ENCODE data around the gene CDK4.
A peak's percentile ranks its signal among the peaks of the same experiment; 100 is the strongest.

Gene CDK4

GRCh38 chr12:57772429-57773322, 20.6 kb upstream of the CDK4 start, which contains the start of gene EEF1AKMT3:
EEF1AKMT3 (plus strand) TSS chr12:57772614; CDS start chr12:57772725, 111 bp downstream.
- Histone ChIP-seq H4K91ac (ENCODE audit: low read depth, low read length) (peak within 1 kb of the TSS; percentile 82), H4K12ac (ENCODE audit: low read depth, low read length) (peak within 1 kb of the TSS; percentile 95), H3K27ac (ENCODE audit: low read depth, low read length) (peak within 1 kb of the TSS; percentile 59), H3K14ac (ENCODE audit: low read length) (peak within 1 kb of the TSS; percentile 91), H3K36me3 (ENCODE audit: control insufficient read depth in 1 of 2, insufficient read depth in 2 of 2, low read length in 2 of 2) (peaks cover 12 to 13% of the 10 kb centered on the region in 2 experiments), H3K27me3 (ENCODE audit: insufficient read depth, low read length) (no peaks in the 10 kb centered on the region), H2AK5ac (ENCODE audit: low read length) (no peak within 1 kb of the TSS), H3K9ac (ENCODE audit: low read length) (peak within 1 kb of the TSS; percentile 88), H3K4me1 (ENCODE audit: control insufficient read depth in 1 of 2, insufficient read depth in 2 of 2, low read length in 2 of 2) (peaks cover 2 to 8% of the 10 kb centered on the region in 2 experiments), H2BK5ac (ENCODE audit: low read depth, low read length, poor library complexity) (peak within 1 kb of the TSS; percentile 58), H2AFZ (ENCODE audit: insufficient read depth, low read length, poor library complexity) (peak within 1 kb of the TSS; percentile 84), H2BK120ac (ENCODE audit: insufficient read depth, low read length, poor library complexity) (peak within 1 kb of the TSS; percentile 84), H3K79me2 (ENCODE audit: control insufficient read depth, insufficient read depth, low read length, poor library complexity) (peaks cover 7% of the 10 kb centered on the region), H3K9me3 (ENCODE audit: insufficient read depth, low read depth, low read length) (no peaks in the 10 kb centered on the region), H3K23ac (ENCODE audit: low read length) (no peak within 1 kb of the TSS), H3K18ac (ENCODE audit: low read length) (peak within 1 kb of the TSS; percentile 23), H2BK12ac (ENCODE audit: low read length) (no peak within 1 kb of the TSS), H4K8ac (ENCODE audit: low read depth, low read length) (peak within 1 kb of the TSS; percentile 95), H3K4me3 (ENCODE audit: low read depth, low read length) (peak within 1 kb of the TSS; percentile 90), H3K4ac (ENCODE audit: low read depth, low read length) (peak within 1 kb of the TSS; percentile 52), H3K79me1 (ENCODE audit: low read length) (peaks cover 11% of the 10 kb centered on the region), H3K4me2 (ENCODE audit: low read length) (peak within 1 kb of the TSS; percentile 73)
- DNase-seq, result peak in 1 of 2 donors; percentile 65
- no CpG with 5 or more reads among the region's 67 CpGs for WGBS (ENCODE audit: extremely low coverage, insufficient coverage, insufficient read length)

GRCh38 chr12:57771873-57772428, 19.8 kb upstream of the CDK4 start, which contains the start of gene METTL1:
METTL1 (minus strand) TSS chr12:57772105; CDS start chr12:57772083, 22 bp downstream.
- peak within 1 kb of the TSS; percentile 82 for H4K91ac ChIP-seq (ENCODE audit: low read depth, low read length)
- peaks cover 2 to 8% of the 10 kb centered on the region in 2 experiments for H3K4me1 ChIP-seq (ENCODE audit: control insufficient read depth in 1 of 2, insufficient read depth in 2 of 2, low read length in 2 of 2)
- peak within 1 kb of the TSS; percentile 91 for H3K14ac ChIP-seq (ENCODE audit: low read length)
- H2BK5ac ChIP-seq (ENCODE audit: low read depth, low read length, poor library complexity), result peak within 1 kb of the TSS; percentile 58
- peak within 1 kb of the TSS; percentile 52 for H3K4ac ChIP-seq (ENCODE audit: low read depth, low read length)
- no peak within 1 kb of the TSS for H2BK12ac ChIP-seq (ENCODE audit: low read length)
- no peak within 1 kb of the TSS for H3K23ac ChIP-seq (ENCODE audit: low read length)
- H3K36me3 ChIP-seq (ENCODE audit: control insufficient read depth in 1 of 2, insufficient read depth in 2 of 2, low read length in 2 of 2), result peaks cover 12 to 13% of the 10 kb centered on the region in 2 experiments
- peaks cover 5% of the 10 kb centered on the region for H3K27me3 ChIP-seq (ENCODE audit: insufficient read depth, low read length)
- DNase-seq, result peak; percentile 97
- peaks cover 11% of the 10 kb centered on the region for H3K79me1 ChIP-seq (ENCODE audit: low read length)
- peak within 1 kb of the TSS; percentile 84 for H2BK120ac ChIP-seq (ENCODE audit: insufficient read depth, low read length, poor library complexity)
- H3K4me3 ChIP-seq (ENCODE audit: low read depth, low read length), result peak within 1 kb of the TSS; percentile 90
- no peak within 1 kb of the TSS for H2AK5ac ChIP-seq (ENCODE audit: low read length)
- H4K12ac ChIP-seq (ENCODE audit: low read depth, low read length), result peak within 1 kb of the TSS; percentile 95
- H3K9me3 ChIP-seq (ENCODE audit: insufficient read depth, low read depth, low read length), result no peaks in the 10 kb centered on the region
- peak within 1 kb of the TSS; percentile 73 for H3K4me2 ChIP-seq (ENCODE audit: low read length)
- peak within 1 kb of the TSS; percentile 59 for H3K27ac ChIP-seq (ENCODE audit: low read depth, low read length)
- peak within 1 kb of the TSS; percentile 95 for H4K8ac ChIP-seq (ENCODE audit: low read depth, low read length)
- peak within 1 kb of the TSS; percentile 84 for H2AFZ ChIP-seq (ENCODE audit: insufficient read depth, low read length, poor library complexity)
- H3K18ac ChIP-seq (ENCODE audit: low read length), result peak within 1 kb of the TSS; percentile 23
- peak within 1 kb of the TSS; percentile 88 for H3K9ac ChIP-seq (ENCODE audit: low read length)
- H3K79me2 ChIP-seq (ENCODE audit: control insufficient read depth, insufficient read depth, low read length, poor library complexity), result peaks cover 7% of the 10 kb centered on the region
- WGBS (ENCODE audit: extremely low coverage, insufficient coverage, insufficient read length), result no CpG with 5 or more reads among the region's 28 CpGs

- DNase-seq, result peak; percentile 53 to 75
Measured at GRCh38 chr12:57771236-57771872, 19.2 kb upstream of the CDK4 start.

GRCh38 chr12:57770734-57771133, 18.6 kb upstream of the CDK4 start:
- no peak overlapping the region for H2BK12ac ChIP-seq (ENCODE audit: low read length)
- H4K8ac ChIP-seq (ENCODE audit: low read depth, low read length), result no peak overlapping the region
- no peak overlapping the region for H3K4me3 ChIP-seq (ENCODE audit: low read depth, low read length)
- H2AFZ ChIP-seq (ENCODE audit: insufficient read depth, low read length, poor library complexity), result no peak overlapping the region
- peaks cover 11% of the 10 kb centered on the region for H3K79me1 ChIP-seq (ENCODE audit: low read length)
- H2BK5ac ChIP-seq (ENCODE audit: low read depth, low read length, poor library complexity), result no peak overlapping the region
- peaks cover 9 to 17% of the 10 kb centered on the region in 2 experiments for H3K4me1 ChIP-seq (ENCODE audit: control insufficient read depth in 1 of 2, insufficient read depth in 2 of 2, low read length in 2 of 2)
- no peak overlapping the region for H4K12ac ChIP-seq (ENCODE audit: low read depth, low read length)
- H3K9me3 ChIP-seq (ENCODE audit: insufficient read depth, low read depth, low read length), result peaks cover 2% of the 10 kb centered on the region
- H3K14ac ChIP-seq (ENCODE audit: low read length), result no peak overlapping the region
- H4K91ac ChIP-seq (ENCODE audit: low read depth, low read length), result no peak overlapping the region
- H3K4ac ChIP-seq (ENCODE audit: low read depth, low read length), result no peak overlapping the region
- no peak overlapping the region for H3K18ac ChIP-seq (ENCODE audit: low read length)
- no peak overlapping the region for H3K4me2 ChIP-seq (ENCODE audit: low read length)
- H3K79me2 ChIP-seq (ENCODE audit: control insufficient read depth, insufficient read depth, low read length, poor library complexity), result peaks cover 7% of the 10 kb centered on the region
- no peak overlapping the region for H3K9ac ChIP-seq (ENCODE audit: low read length)
- peaks cover 12 to 13% of the 10 kb centered on the region in 2 experiments for H3K36me3 ChIP-seq (ENCODE audit: control insufficient read depth in 1 of 2, insufficient read depth in 2 of 2, low read length in 2 of 2)
- H3K27me3 ChIP-seq (ENCODE audit: insufficient read depth, low read length), result peaks cover 18% of the 10 kb centered on the region
- no peak overlapping the region for H2BK120ac ChIP-seq (ENCODE audit: insufficient read depth, low read length, poor library complexity)
- no peak overlapping the region for H3K23ac ChIP-seq (ENCODE audit: low read length)
- DNase-seq, result no peak
- H2AK5ac ChIP-seq (ENCODE audit: low read length), result no peak overlapping the region
- H3K27ac ChIP-seq (ENCODE audit: low read depth, low read length), result no peak overlapping the region
- no CpG with 5 or more reads among the region's 4 CpGs for WGBS (ENCODE audit: extremely low coverage, insufficient coverage, insufficient read length)

More at GRCh38 chr12:57771236-57771872, 19.2 kb upstream of the CDK4 start:
- no peak overlapping the region for H3K14ac ChIP-seq (ENCODE audit: low read length)
- peaks cover 11% of the 10 kb centered on the region for H3K79me1 ChIP-seq (ENCODE audit: low read length)
- no peak overlapping the region for H4K91ac ChIP-seq (ENCODE audit: low read depth, low read length)
- H4K8ac ChIP-seq (ENCODE audit: low read depth, low read length), result peak overlapping the region; percentile 70
- H2AK5ac ChIP-seq (ENCODE audit: low read length), result no peak overlapping the region
- H3K18ac ChIP-seq (ENCODE audit: low read length), result no peak overlapping the region
- H2BK12ac ChIP-seq (ENCODE audit: low read length), result no peak overlapping the region
- H3K27me3 ChIP-seq (ENCODE audit: insufficient read depth, low read length), result peaks cover 11% of the 10 kb centered on the region
- H4K12ac ChIP-seq (ENCODE audit: low read depth, low read length), result no peak overlapping the region
- peaks cover 6 to 12% of the 10 kb centered on the region in 2 experiments for H3K4me1 ChIP-seq (ENCODE audit: control insufficient read depth in 1 of 2, insufficient read depth in 2 of 2, low read length in 2 of 2)
- peak overlapping the region; percentile 33 for H2AFZ ChIP-seq (ENCODE audit: insufficient read depth, low read length, poor library complexity)
- H3K9ac ChIP-seq (ENCODE audit: low read length), result peak overlapping the region; percentile 88
- H3K27ac ChIP-seq (ENCODE audit: low read depth, low read length), result no peak overlapping the region
- H3K23ac ChIP-seq (ENCODE audit: low read length), result no peak overlapping the region
- peak overlapping the region; percentile 90 for H3K4me3 ChIP-seq (ENCODE audit: low read depth, low read length)
- H3K36me3 ChIP-seq (ENCODE audit: control insufficient read depth in 1 of 2, insufficient read depth in 2 of 2, low read length in 2 of 2), result peaks cover 12 to 13% of the 10 kb centered on the region in 2 experiments
- H3K79me2 ChIP-seq (ENCODE audit: control insufficient read depth, insufficient read depth, low read length, poor library complexity), result peaks cover 7% of the 10 kb centered on the region
- H3K4ac ChIP-seq (ENCODE audit: low read depth, low read length), result no peak overlapping the region
- no peak overlapping the region for H2BK5ac ChIP-seq (ENCODE audit: low read depth, low read length, poor library complexity)
- H2BK120ac ChIP-seq (ENCODE audit: insufficient read depth, low read length, poor library complexity), result no peak overlapping the region
- WGBS (ENCODE audit: extremely low coverage, insufficient coverage, insufficient read length), result no CpG with 5 or more reads among the region's 16 CpGs
- H3K9me3 ChIP-seq (ENCODE audit: insufficient read depth, low read depth, low read length), result no peaks in the 10 kb centered on the region
- H3K4me2 ChIP-seq (ENCODE audit: low read length), result peak overlapping the region; percentile 73
